Thoracic aorta (tissue), 2 donors: ENCODE results near the gene BAAT. TPM values are rescaled to one million over a fixed set of nuclear protein-coding genes. Genes with fewer than 3 reads are reported as not detected.

Experiments used
- ATAC-seq: fragments of 150-250 bp; one replicate; pipeline ENCODE4 v1.8.0; 2017; ENCODE audit warnings: low read depth; ENCODE audit not compliant: insufficient number of reproducible peaks, low FRiP score
- DNase-seq: peaks from one replicate; pipeline ENCODE4 v3.0.0-alpha.2; 2020; ENCODE audit warnings: low spot score
- H3K27ac ChIP-seq, 2 donors: fragments of 200-600 bp; sonication (generic); 1 replicate in 1 of 2; 2 replicates in 1 of 2; pipeline ENCODE4 v1.5.1; 2016; ENCODE audit warnings: mild to moderate bottlenecking in 2 of 2, moderate library complexity in 2 of 2
- H3K27me3 ChIP-seq: fragments of 200-600 bp; sonication (generic); replicated peaks from 2 replicates; pipeline ENCODE4 v1.6.0; 2016; ENCODE audit warnings: mild to moderate bottlenecking; ENCODE audit not compliant: insufficient read depth
- H3K36me3 ChIP-seq: fragments of 200-600 bp; sonication (generic); one replicate; pipeline ENCODE4 v1.5.1; 2016
- H3K4me1 ChIP-seq, 2 donors: fragments of 200-600 bp; sonication (generic); 1 replicate in 1 of 2; 2 replicates in 1 of 2; pipeline versions ENCODE4 v1.5.1 to v1.6.0; 2016; ENCODE audit warnings: low read depth in 2 of 2, mild to moderate bottlenecking in 1 of 2; ENCODE audit not compliant: control insufficient read depth in 1 of 2
- H3K4me3 ChIP-seq: fragments of 200-600 bp; sonication (generic); 2 replicates; pipeline ENCODE4 v1.5.1; 2016; ENCODE audit warnings: mild to moderate bottlenecking
- H3K9me3 ChIP-seq: fragments of 200-600 bp; sonication (generic); 2 replicates; pipeline ENCODE4 v1.5.1; 2016
- CTCF ChIP-seq: fragments of 200-600 bp; sonication (generic); IDR thresholded peaks from one replicate; pipeline ENCODE4 v1.5.1; 2019; ENCODE audit warnings: antibody characterized with exemption
- total RNA-seq, 2 donors: library from RNA; depleted of rRNA; stranded (reverse); fragments of >200 nt; gene quantifications; one replicate each; pipeline versions ENCODE4 v1.1.0 to v1.2.3, GENCODE V29; 2016

Gene BAAT
- total RNA-seq, 2 donors from 2014 or later = 0.92 TPM; not detected in 1

GRCh38 chr9:101360647-101361046, 24.2 kb downstream of the BAAT start:
- Histone ChIP-seq H3K4me3 (no peak overlapping the region), H3K9me3 (no peaks in the 10 kb centered on the region), H3K36me3 (no peaks in the 10 kb centered on the region), H3K4me1 (no peaks in the 10 kb centered on the region), H3K27me3 (no peaks in the 10 kb centered on the region), H3K27ac (no peak overlapping the region)
- ATAC-seq = no peak
- no peak for DNase-seq
- TF ChIP-seq CTCF = no peak

DNA sequence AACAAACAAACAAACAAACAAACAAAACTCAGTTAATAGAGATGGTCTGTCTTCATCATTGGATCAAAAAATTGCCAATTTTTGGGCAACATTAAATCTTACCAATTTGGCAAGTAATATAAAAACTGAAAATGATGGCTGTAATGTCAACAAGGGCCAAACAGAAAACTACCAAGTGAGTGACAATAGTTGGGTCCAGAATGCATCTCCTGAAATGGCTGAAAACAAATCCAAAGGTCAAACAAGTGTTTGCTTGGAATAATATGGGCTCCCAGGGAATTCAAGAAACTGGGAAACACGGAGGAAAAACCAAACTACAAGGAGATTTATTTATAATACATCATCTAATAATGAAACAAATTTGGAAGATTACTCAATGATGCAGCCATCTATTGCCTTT, 25.1 kb downstream of the BAAT start:
- Histone ChIP-seq H3K36me3 (no peaks in the 10 kb centered on the region), H3K27me3 (no peaks in the 10 kb centered on the region), H3K4me1 (no peaks in the 10 kb centered on the region), H3K9me3 (no peaks in the 10 kb centered on the region), H3K27ac (no peak overlapping the region), H3K4me3 (no peak overlapping the region)
- DNase-seq (no peak), ATAC-seq (no peak)
- TF ChIP-seq CTCF = no peak

- DNase-seq = no peak
These were observed 28.2 kb downstream of the BAAT start for GRCh38 chr9:101356619-101357018.

GRCh38 chr9:101354765-101355708, 29.8 kb downstream of the BAAT start:
- DNase-seq = no peak
- Histone ChIP-seq H3K27ac (no peak overlapping the region), H3K9me3 (no peaks in the 10 kb centered on the region), H3K27me3 (no peaks in the 10 kb centered on the region), H3K4me3 (no peak overlapping the region), H3K36me3 (no peaks in the 10 kb centered on the region), H3K4me1 (no peaks in the 10 kb centered on the region)
- ATAC-seq = no peak
- TF ChIP-seq CTCF = no peak

More at GRCh38 chr9:101356619-101357018, 28.2 kb downstream of the BAAT start:
- H3K4me1 ChIP-seq = no peaks in the 10 kb centered on the region
- H3K9me3 ChIP-seq = no peaks in the 10 kb centered on the region
- no peaks in the 10 kb centered on the region for H3K36me3 ChIP-seq
- no peak overlapping the region for H3K27ac ChIP-seq
- ATAC-seq = no peak
- H3K4me3 ChIP-seq = no peak overlapping the region
- TF ChIP-seq CTCF = no peak
- H3K27me3 ChIP-seq = no peaks in the 10 kb centered on the region

GRCh38 chr9:101354143-101354764, 30.6 kb downstream of the BAAT start:
- H3K36me3 ChIP-seq = no peaks in the 10 kb centered on the region
- no peaks in the 10 kb centered on the region for H3K9me3 ChIP-seq
- no peak for TF ChIP-seq CTCF
- no peak overlapping the region for H3K4me3 ChIP-seq
- H3K27me3 ChIP-seq = no peaks in the 10 kb centered on the region
- no peaks in the 10 kb centered on the region for H3K4me1 ChIP-seq
- ATAC-seq (no peak), DNase-seq (no peak)
- no peak overlapping the region for H3K27ac ChIP-seq
